Measurements from ENCODE around the gene ADRB2.

ADRB2 gene

GRCh38 chr5:148805326-148806290 lies 20.8 kb upstream of the ADRB2 start:
- DNase-seq: no peak

DNA sequence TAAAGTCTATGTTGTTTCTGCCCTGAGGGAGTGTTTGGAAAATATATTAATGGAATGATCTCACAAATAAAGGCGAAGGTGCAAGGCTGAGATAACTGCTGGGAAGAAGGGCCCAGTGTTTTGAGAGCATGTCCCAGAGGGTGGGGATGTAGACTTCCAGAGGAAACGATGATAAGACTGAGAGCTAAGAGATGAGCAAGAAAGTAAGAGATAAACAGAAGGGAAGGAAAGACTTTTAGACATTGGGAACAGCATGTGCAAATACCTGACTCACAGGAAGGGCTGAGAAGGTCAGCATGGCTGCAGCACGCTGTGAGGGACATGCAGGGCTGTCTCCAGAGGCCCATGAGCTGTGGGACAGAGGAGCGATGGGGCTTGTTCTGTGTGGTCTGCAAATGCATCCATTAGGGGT lies 19.9 kb upstream of the ADRB2 start:
- no peak for DNase-seq

GRCh38 chr5:148807851-148808250 lies 18.6 kb upstream of the ADRB2 start:
- DNase-seq: no peak

DNA sequence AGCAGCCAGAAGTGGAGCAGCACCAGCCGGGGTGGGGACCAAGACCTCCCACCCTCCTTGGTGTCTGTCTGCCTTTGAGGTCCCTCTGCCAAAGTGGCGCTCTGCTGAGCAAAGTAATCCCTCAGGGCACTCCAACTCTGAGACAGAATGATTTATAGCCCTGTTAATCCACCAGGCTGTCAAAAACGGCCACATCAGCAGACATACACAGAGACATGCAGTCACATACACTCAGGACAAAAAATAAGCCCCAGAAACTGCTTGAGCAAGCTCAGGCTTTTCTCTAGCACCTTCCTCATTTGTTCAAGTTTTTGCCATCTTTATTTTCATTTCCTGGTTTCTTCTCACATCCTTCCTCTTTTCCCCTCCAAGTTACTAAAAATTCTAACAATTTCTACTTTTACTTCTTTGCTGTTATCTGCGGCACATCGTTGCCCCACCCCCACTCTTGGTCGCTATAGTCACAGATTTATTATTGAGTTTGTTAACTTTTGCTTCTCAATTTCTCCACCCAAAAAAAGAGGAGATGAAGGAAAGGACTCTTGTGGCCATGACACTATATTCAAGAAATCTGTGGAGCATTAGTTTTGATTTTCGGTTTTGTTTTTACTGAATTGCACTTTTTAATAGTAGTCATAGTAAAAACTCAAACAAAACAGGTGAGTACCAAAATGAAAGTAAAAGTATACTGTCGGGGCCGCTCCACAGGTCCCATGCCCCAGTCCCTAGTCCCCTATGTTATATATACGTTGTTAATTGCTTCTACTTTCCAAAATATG lies 17.4 kb upstream of the ADRB2 start:
- no peak for DNase-seq

- no peak for DNase-seq
Measured at GRCh38 chr5:148809781-148810524, 16.5 kb upstream of the ADRB2 start.

- no peak for DNase-seq
Measured at GRCh38 chr5:148810823-148811222, 15.6 kb upstream of the ADRB2 start.

- no peak for DNase-seq
Measured at GRCh38 chr5:148811756-148812155, 14.7 kb upstream of the ADRB2 start.

GRCh38 chr5:148815086-148815485 lies 11.3 kb upstream of the ADRB2 start:
- DNase-seq: no peak

GRCh38 chr5:148815578-148815977 lies 10.8 kb upstream of the ADRB2 start:
- DNase-seq: no peak

GRCh38 chr5:148816357-148816756 lies 10.1 kb upstream of the ADRB2 start:
- no peak for DNase-seq

- DNase-seq: no peak
Measured at GRCh38 chr5:148816782-148817181, 9.6 kb upstream of the ADRB2 start.

GRCh38 chr5:148817606-148818005 lies 8.8 kb upstream of the ADRB2 start:
- no peak for DNase-seq

DNA sequence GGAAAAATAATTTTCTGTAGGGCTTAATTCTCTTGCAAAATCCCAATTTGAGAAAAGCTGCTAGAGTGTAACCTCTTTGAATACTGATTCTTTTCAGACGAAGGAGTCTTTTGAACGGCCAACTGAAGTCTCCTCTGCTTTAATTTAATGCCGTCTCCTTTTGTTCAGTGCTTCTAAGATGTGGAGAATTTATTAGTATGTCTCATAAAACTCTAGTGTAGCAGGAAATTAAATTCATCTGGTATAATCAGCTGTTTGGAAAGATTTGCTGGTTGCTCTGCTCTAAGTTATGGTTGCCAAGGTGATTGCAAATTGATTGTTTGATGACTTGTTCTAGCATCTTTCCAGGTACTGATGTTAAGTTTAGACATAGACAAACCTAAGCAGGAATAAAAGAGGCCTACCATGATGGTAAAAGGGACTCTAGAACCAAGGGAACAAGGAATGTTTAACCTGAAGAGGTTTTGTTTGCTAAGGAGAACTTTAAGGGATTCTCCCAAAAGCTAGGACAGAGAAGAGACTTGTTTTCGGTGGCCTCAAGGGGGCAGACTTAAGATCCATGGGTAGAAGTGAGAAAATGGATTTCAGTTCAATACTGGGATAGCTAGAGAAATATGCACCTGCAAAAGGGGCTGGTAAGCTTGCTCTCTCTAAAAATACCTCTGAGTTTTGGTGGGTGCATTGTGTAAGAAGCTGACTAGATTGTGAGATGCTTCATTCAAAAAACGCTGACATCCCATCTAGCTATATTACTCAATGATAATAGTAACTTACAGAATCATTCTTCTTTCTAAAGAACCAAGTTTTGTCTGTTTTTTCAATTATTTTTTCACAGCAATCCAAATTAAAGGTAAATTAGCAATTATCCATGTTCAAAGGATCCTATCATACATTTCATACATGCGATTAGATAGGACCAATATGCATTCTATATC lies 5.7 kb upstream of the ADRB2 start:
- DNase-seq: no peak

DNA sequence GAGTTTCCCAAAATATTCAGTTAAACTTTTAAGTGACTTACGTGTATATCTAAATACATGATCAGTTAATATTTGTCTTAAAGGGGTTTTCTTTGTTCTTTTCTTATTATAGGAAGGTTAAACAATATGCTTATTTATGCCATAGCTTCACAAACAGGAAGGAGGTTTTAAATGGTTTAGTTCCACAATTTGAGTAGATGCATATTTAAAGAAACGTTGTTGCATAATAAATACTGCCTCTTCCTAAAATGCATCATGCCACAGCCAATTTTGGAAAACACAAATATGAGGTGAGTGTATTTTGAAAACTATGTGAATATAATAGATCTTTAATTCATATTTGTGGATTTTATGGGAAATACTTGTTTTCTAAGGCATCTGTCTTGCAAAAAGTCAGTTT lies 2.5 kb upstream of the ADRB2 start:
- DNase-seq: no peak

DNA sequence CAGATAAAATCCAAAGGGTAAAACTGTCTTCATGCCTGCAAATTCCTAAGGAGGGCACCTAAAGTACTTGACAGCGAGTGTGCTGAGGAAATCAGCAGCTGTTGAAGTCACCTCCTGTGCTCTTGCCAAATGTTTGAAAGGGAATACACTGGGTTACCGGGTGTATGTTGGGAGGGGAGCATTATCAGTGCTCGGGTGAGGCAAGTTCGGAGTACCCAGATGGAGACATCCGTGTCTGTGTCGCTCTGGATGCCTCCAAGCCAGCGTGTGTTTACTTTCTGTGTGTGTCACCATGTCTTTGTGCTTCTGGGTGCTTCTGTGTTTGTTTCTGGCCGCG lies 727 bp upstream of the ADRB2 start:
- no peak for DNase-seq

DNA sequence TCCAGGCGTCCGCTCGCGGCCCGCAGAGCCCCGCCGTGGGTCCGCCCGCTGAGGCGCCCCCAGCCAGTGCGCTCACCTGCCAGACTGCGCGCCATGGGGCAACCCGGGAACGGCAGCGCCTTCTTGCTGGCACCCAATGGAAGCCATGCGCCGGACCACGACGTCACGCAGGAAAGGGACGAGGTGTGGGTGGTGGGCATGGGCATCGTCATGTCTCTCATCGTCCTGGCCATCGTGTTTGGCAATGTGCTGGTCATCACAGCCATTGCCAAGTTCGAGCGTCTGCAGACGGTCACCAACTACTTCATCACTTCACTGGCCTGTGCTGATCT lies 294 bp downstream of the ADRB2 start:
- DNase-seq: no peak

- DNase-seq: no peak
Measured at GRCh38 chr5:148827723-148828122, 1.3 kb downstream of the ADRB2 start.

- DNase-seq: no peak
Measured at GRCh38 chr5:148828511-148829247, 2.3 kb downstream of the ADRB2 start.

DNA sequence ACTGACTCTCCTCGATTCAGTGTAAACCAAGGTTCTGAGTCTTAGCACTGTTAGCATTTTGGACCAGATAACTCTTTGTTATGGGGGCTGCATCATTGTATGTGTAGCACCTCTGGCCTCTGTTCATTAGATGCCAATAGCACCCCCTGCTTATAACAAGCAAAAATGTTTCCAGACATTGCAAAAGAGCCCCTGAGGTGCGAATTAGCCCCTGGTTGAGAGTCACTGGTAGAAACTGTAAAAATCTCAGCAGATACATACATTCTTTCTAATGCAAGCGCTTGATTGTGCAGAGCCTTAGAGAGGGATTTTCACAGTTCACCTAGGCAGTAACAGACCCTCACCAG lies 2.8 kb downstream of the ADRB2 start:
- DNase-seq: no peak

- DNase-seq: no peak
Measured at GRCh38 chr5:148829734-148830133, 3.3 kb downstream of the ADRB2 start.

DNA sequence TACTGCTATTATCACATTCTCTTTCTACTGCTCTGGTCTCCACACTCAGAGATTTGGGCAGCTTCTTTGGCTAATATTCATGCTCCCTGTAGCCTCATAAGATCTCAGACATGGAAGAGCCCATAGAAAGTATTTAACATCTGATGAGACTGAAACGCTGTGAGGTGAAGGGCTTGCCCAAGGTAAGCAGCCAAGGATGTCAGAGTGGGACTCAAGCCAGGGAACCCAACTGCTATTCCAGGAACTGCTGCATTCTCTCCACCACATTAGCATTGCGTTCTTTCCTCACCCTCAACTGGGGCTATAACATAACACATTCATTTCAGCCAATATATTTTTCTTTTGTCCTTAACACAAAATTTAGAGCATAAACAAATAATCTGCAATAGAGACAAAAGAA lies 3.8 kb downstream of the ADRB2 start:
- no peak for DNase-seq

Data from activated T-cell treated with anti-CD3 and anti-CD28 coated beads, Interleukin-2, amount 50 U/mL, for 1 hour (primary cell).